Fibroblast of lung (primary cell): ENCODE measurements around the gene NUDT14. TPM values are rescaled to one million over a fixed set of nuclear protein-coding genes. Genes with fewer than 3 reads are reported as not detected.

Experiments
- DNase-seq, 2 donors: peaks; one replicate each; pipeline versions ENCODE4 v3.0.0 to v3.0.0-alpha.2; 2010; ENCODE audit warnings: low read depth in 2 of 2
- H2AFZ ChIP-seq: 2 replicates; pipeline ENCODE4 v1.5.1; 2012; ENCODE audit warnings: low read length, control low read depth, inconsistent platforms
- H3K27ac ChIP-seq: 2 replicates; pipeline ENCODE4 v1.5.1; 2011; ENCODE audit warnings: low read length, control low read depth; ENCODE audit not compliant: insufficient read depth
- H3K27me3 ChIP-seq: 2 replicates; pipeline ENCODE4 v1.5.1; 2011; ENCODE audit warnings: mild to moderate bottlenecking, low read length; ENCODE audit not compliant: control insufficient read depth, insufficient read depth
- H3K36me3 ChIP-seq: 2 replicates; pipeline ENCODE4 v1.5.1; 2011; ENCODE audit warnings: low read length; ENCODE audit not compliant: control insufficient read depth, insufficient read depth
- H3K4me1 ChIP-seq: 2 replicates; pipeline ENCODE4 v1.5.1; 2011; ENCODE audit warnings: low read length; ENCODE audit not compliant: control insufficient read depth, insufficient read depth; ENCODE audit errors: extremely low read depth
- H3K4me2 ChIP-seq: 2 replicates; pipeline ENCODE4 v1.5.1; 2011; ENCODE audit warnings: low read length, control low read depth; ENCODE audit not compliant: insufficient read depth; ENCODE audit errors: extremely low read depth
- H3K4me3 ChIP-seq, 4 experiments: fragments of 200-600 bp in 1 of 4; sonication (generic) in 1 of 4; replicated peaks in 1 of 4; 2 replicates each; pipeline ENCODE4 v1.5.1; 2011 to 2016; ENCODE audit warnings: low read length in 4 of 4, low read depth in 3 of 4, mild to moderate bottlenecking in 3 of 4, control low read depth in 2 of 4, inconsistent platforms in 1 of 4, mixed read lengths in 1 of 4; ENCODE audit not compliant: insufficient read depth in 1 of 4; ENCODE audit errors: control extremely low read depth in 1 of 4
- H3K79me2 ChIP-seq: 2 replicates; pipeline ENCODE4 v1.5.1; 2012; ENCODE audit warnings: mild to moderate bottlenecking, low read length, inconsistent platforms; ENCODE audit not compliant: control insufficient read depth, insufficient read depth
- H3K9ac ChIP-seq: 2 replicates; pipeline ENCODE4 v1.5.1; 2011; ENCODE audit warnings: mild to moderate bottlenecking, low read length, control low read depth; ENCODE audit not compliant: insufficient read depth
- H3K9me3 ChIP-seq: 2 replicates; pipeline ENCODE4 v1.5.1; 2012; ENCODE audit warnings: low read depth, low read length; ENCODE audit not compliant: control insufficient read depth, insufficient read depth
- H4K20me1 ChIP-seq: 2 replicates; pipeline ENCODE4 v1.5.1; 2011; ENCODE audit warnings: low read length; ENCODE audit not compliant: control insufficient read depth, insufficient read depth; ENCODE audit errors: extremely low read depth
- CTCF ChIP-seq, 2 donors: IDR thresholded peaks in 1 of 2; conservative IDR thresholded peaks in 1 of 2; 1 replicate in 1 of 2; 2 replicates in 1 of 2; pipeline ENCODE4 v1.5.1; 2011 to 2012; ENCODE audit warnings: low read length in 2 of 2, control low read depth in 1 of 2, inconsistent platforms in 1 of 2, low read depth in 1 of 2, mild to moderate bottlenecking in 1 of 2
- EZH2 ChIP-seq: IDR thresholded peaks from 2 replicates; pipeline ENCODE4 v1.5.1; 2012; ENCODE audit warnings: low read length, control low read depth, mild to moderate bottlenecking; ENCODE audit errors: missing control alignments
- polyA plus RNA-seq, 2 donors: library from polyadenylated mRNA; depleted of rRNA in 1 of 2; stranded (reverse) in 1 of 2; unstranded in 1 of 2; fragments of >200 nt; gene quantifications; 2 replicates each; pipeline ENCODE4 v1.2.1, GENCODE V29; 2011 to 2012; ENCODE audit warnings: missing spikeins in 1 of 2
- total RNA-seq: library from RNA; depleted of rRNA; stranded (reverse); fragments of >200 nt; gene quantifications from 2 replicates; pipeline ENCODE4 v1.2.1, GENCODE V29; 2014

NUDT14 gene
- total and polyA plus RNA-seq, 2 donors (not counting 1 experiment from before 2014, with no cell fraction given): 6.7 to 14.2 TPM

GRCh38 chr14:105128059-105128458 lies 53.1 kb downstream of the NUDT14 start:
- Histone ChIP-seq H3K27ac (no peak overlapping the region), H3K27me3 (peaks cover 2% of the 10 kb centered on the region), H3K9me3 (no peaks in the 10 kb centered on the region), H3K9ac (no peak overlapping the region), H2AFZ (no peak overlapping the region), H3K4me2 (no peak overlapping the region), H3K4me1 (no peaks in the 10 kb centered on the region), H4K20me1 (no peaks in the 10 kb centered on the region), H3K4me3 (no peak overlapping the region), H3K79me2 (no peaks in the 10 kb centered on the region), H3K36me3 (no peaks in the 10 kb centered on the region)
- DNase-seq: peak in 1 of 2 donors; percentile 4
- TF ChIP-seq CTCF (conservative IDR thresholded peaks at IDR 0.05 in 1 of 2, IDR thresholded peaks at IDR 0.05 in 1 of 2; ENCODE audit: low read depth in 1 of 2, low read length in 2 of 2) (no peak), EZH2 (no peak)

GRCh38 chr14:105126981-105127329 lies 54.2 kb downstream of the NUDT14 start:
- H3K27me3 ChIP-seq: peaks cover 2% of the 10 kb centered on the region
- H3K36me3 ChIP-seq: no peaks in the 10 kb centered on the region
- no peaks in the 10 kb centered on the region for H4K20me1 ChIP-seq
- peak in 1 of 2 donors; percentile 1 for DNase-seq
- no peaks in the 10 kb centered on the region for H3K79me2 ChIP-seq
- H3K27ac ChIP-seq: no peak overlapping the region
- no peaks in the 10 kb centered on the region for H3K4me1 ChIP-seq
- H3K4me3 ChIP-seq: no peak overlapping the region
- no peaks in the 10 kb centered on the region for H3K9me3 ChIP-seq
- H3K9ac ChIP-seq: no peak overlapping the region
- TF ChIP-seq CTCF (conservative IDR thresholded peaks at IDR 0.05 in 1 of 2, IDR thresholded peaks at IDR 0.05 in 1 of 2; ENCODE audit: low read depth in 1 of 2, low read length in 2 of 2) (no peak), EZH2 (peak; percentile 50)
- H2AFZ ChIP-seq: no peak overlapping the region
- H3K4me2 ChIP-seq: no peak overlapping the region

GRCh38 chr14:105126126-105126980 lies 54.8 kb downstream of the NUDT14 start:
- Histone ChIP-seq H3K36me3 (no peaks in the 10 kb centered on the region), H3K4me2 (no peak overlapping the region), H3K9ac (no peak overlapping the region), H3K9me3 (no peaks in the 10 kb centered on the region), H3K4me1 (no peaks in the 10 kb centered on the region), H3K79me2 (no peaks in the 10 kb centered on the region), H2AFZ (no peak overlapping the region), H3K27ac (no peak overlapping the region), H3K4me3 (no peak overlapping the region), H3K27me3 (peaks cover 2% of the 10 kb centered on the region), H4K20me1 (no peaks in the 10 kb centered on the region)
- no peak for DNase-seq
- TF ChIP-seq EZH2: no peak
